ENCODE measurements around the gene TNNC2. TPM values are rescaled to one million over a fixed set of nuclear protein-coding genes. Genes with fewer than 3 reads are reported as not detected.

TNNC2 gene
- total RNA-seq, 1 experiment from 2014 or later: 4.6 TPM

DNA sequence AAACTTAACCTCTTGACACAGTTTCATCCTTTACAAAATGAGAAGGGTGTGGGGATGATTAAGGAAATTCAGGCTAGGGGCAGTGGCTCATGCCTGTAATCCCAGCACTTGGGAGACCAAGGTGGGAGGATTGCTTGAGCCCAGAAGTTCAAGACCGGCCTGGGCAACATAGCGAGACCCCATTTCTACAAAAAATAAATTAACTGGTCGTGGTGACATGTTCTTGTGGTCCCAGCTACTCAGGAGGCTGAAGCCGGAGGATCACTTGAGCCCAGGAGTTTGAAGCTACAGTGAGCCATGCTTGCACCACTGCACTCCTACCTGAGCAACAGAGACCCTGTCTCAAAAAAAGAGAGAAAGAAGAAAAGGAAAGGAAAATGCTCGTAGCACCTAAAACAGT is 39.3 kb upstream of the TNNC2 start:
- no peak overlapping the region for H2BK120ac ChIP-seq (ENCODE audit: low read depth, low read length, poor library complexity, severe bottlenecking)
- H2BK5ac ChIP-seq (ENCODE audit: insufficient read length, low read length): no peak overlapping the region
- H2BK15ac ChIP-seq (ENCODE audit: low read depth, low read length): no peak overlapping the region
- no peak overlapping the region for H3K23ac ChIP-seq (ENCODE audit: insufficient read length, low read depth, low read length)
- H2BK20ac ChIP-seq (ENCODE audit: low read depth, low read length, poor library complexity, severe bottlenecking): no peak overlapping the region
- no peak overlapping the region for H4K8ac ChIP-seq (replicated peaks; ENCODE audit: insufficient read length, low read depth, low read length)
- H4K91ac ChIP-seq (ENCODE audit: insufficient read length, low read depth, low read length): no peak overlapping the region
- no peak overlapping the region for H3K4ac ChIP-seq (ENCODE audit: low read depth, low read length)
- Mint-ChIP-seq H3K4me1 (no peaks in the 10 kb centered on the region), H3K27ac (no peak overlapping the region; a peak in 1 of 7 replicates), H3K27me3 (ENCODE audit: low read depth) (no peaks in the 10 kb centered on the region), H3K4me3 (no peak overlapping the region), H3K9me3 (no peaks in the 10 kb centered on the region), H3K36me3 (ENCODE audit: insufficient read depth in 1 of 3, low read depth in 3 of 3) (peaks cover 0 to 4% (median 0%) of the 10 kb centered on the region in 3 experiments; a peak in 1 of 7 replicates)
- WGBS (ENCODE audit: extremely low coverage, insufficient read length, low lambda C conversion rate): no CpG with 5 or more reads among the region's 5 CpGs
- H2AFZ ChIP-seq (ENCODE audit: low read length): no peak overlapping the region
- H4K20me1 ChIP-seq (ENCODE audit: control insufficient read depth, insufficient read depth, insufficient read length): no peaks in the 10 kb centered on the region
- H3K27ac ChIP-seq (ENCODE audit: insufficient read length, low read depth, low read length): no peak overlapping the region
- H3T11ph ChIP-seq (ENCODE audit: low read length): no peak overlapping the region
- H2AK5ac ChIP-seq (ENCODE audit: insufficient read length, low read length): no peak overlapping the region
- no peak overlapping the region for H3K56ac ChIP-seq (ENCODE audit: insufficient read length, low read depth, low read length)
- no peak overlapping the region for H2BK12ac ChIP-seq (ENCODE audit: insufficient read length, low read depth, low read length)
- H3K9me3 ChIP-seq (ENCODE audit: control insufficient read depth, low read depth, low read length): no peaks in the 10 kb centered on the region
- no peak overlapping the region for H3K4me2 ChIP-seq (ENCODE audit: insufficient read depth, insufficient read length, low read length)
- no peak overlapping the region for H4K5ac ChIP-seq (ENCODE audit: insufficient read length, low read depth, low read length)
- no peaks in the 10 kb centered on the region for H3K79me2 ChIP-seq (ENCODE audit: insufficient read depth, low read length)
- H3K18ac ChIP-seq (ENCODE audit: insufficient read length, low read depth, low read length): no peak overlapping the region
- no peak overlapping the region for H3K9ac ChIP-seq (ENCODE audit: extremely low read depth, insufficient read length, low read length)
- H3K4me1 ChIP-seq (ENCODE audit: insufficient read depth, low read length): no peaks in the 10 kb centered on the region
- H3K14ac ChIP-seq (ENCODE audit: insufficient read depth, low read length): no peak overlapping the region
- no peak for TF ChIP-seq CTCF (conservative IDR thresholded peaks at IDR 0.05)
- DNase-seq: no peak
- no peaks in the 10 kb centered on the region for H3K27me3 ChIP-seq (ENCODE audit: insufficient read depth, low read length)
- no peaks in the 10 kb centered on the region for H3K23me2 ChIP-seq (ENCODE audit: insufficient read length, low read depth, low read length, poor library complexity, severe bottlenecking)
- no peaks in the 10 kb centered on the region for H3K79me1 ChIP-seq (ENCODE audit: insufficient read depth, low read depth, low read length, poor library complexity, severe bottlenecking)

All from H9 (cell line).